PC-9 (cell line): ENCODE results near the gene GABRA1. TPM values are rescaled to one million over a fixed set of nuclear protein-coding genes. Genes with fewer than 3 reads are reported as not detected.

Experiments
- BruUV-seq: library from RNA; stranded (reverse); fragments of 400-500 nt; replicated peaks from 2 replicates; lab custom pipeline; 2021; lab: Mats Ljungman, UMichigan
- CTCF ChIA-PET: fragments of 300-600 bp; sonication (Branson Sonifier 250); formaldehyde crosslinking; loops from one replicate; lab custom pipeline; 2022; ENCODE audit warnings: antibody characterized with exemption; lab: Charles Lee
- POLR2A ChIA-PET: fragments of 300-600 bp; sonication (Branson Sonifier 250); formaldehyde crosslinking; loops from one replicate; lab custom pipeline; 2022; ENCODE audit warnings: antibody characterized with exemption; ENCODE audit not compliant: unreplicated experiment; lab: Charles Lee
- DNase-seq, 2 experiments: peaks; one replicate each; pipeline versions ENCODE4 v3.0.0 to v3.0.0-alpha.2; 2015 to 2022; ENCODE audit warnings: mixed read lengths in 1 of 2
- H2AFZ ChIP-seq: fragments of 200-600 bp; sonication (generic); 2 replicates; pipeline ENCODE4 v1.8.1; 2017; ENCODE audit warnings: antibody characterized with exemption
- H3F3A ChIP-seq: fragments of 200-600 bp; sonication (generic); 2 replicates; pipeline ENCODE4 v1.8.1; 2017; ENCODE audit warnings: antibody characterized with exemption, mild to moderate bottlenecking, low read depth; ENCODE audit not compliant: insufficient read depth
- H3K27ac ChIP-seq: fragments of 200-600 bp; sonication (generic); 2 replicates; pipeline ENCODE4 v1.6.1; 2016; ENCODE audit warnings: mixed run types
- H3K27me3 ChIP-seq: fragments of 200-600 bp; sonication (generic); 2 replicates; pipeline ENCODE4 v1.6.1; 2016; ENCODE audit warnings: low read depth, mixed run types; ENCODE audit not compliant: insufficient read depth
- H3K36me3 ChIP-seq: fragments of 200-600 bp; sonication (generic); 2 replicates; pipeline ENCODE4 v1.6.1; 2016; ENCODE audit warnings: low read depth, mixed run types
- H3K4me1 ChIP-seq: fragments of 200-600 bp; sonication (generic); replicated peaks from 2 replicates; pipeline ENCODE4 v1.6.1; 2016; ENCODE audit warnings: mixed run types; ENCODE audit not compliant: insufficient read depth
- H3K4me2 ChIP-seq: fragments of 200-600 bp; sonication (generic); 2 replicates; pipeline ENCODE4 v1.6.1; 2017; ENCODE audit warnings: mixed run types
- H3K4me3 ChIP-seq: fragments of 200-600 bp; sonication (generic); 2 replicates; pipeline ENCODE4 v1.6.1; 2016; ENCODE audit warnings: mixed run types
- H3K79me2 ChIP-seq: fragments of 200-600 bp; sonication (generic); 2 replicates; pipeline ENCODE4 v1.6.1; 2017; ENCODE audit warnings: low read depth, mixed run types
- H3K9me2 ChIP-seq: fragments of 200-600 bp; sonication (generic); 2 replicates; pipeline ENCODE4 v1.8.1; 2017; ENCODE audit warnings: mild to moderate bottlenecking; ENCODE audit not compliant: insufficient read depth
- H3K9me3 ChIP-seq: fragments of 200-600 bp; sonication (generic); 2 replicates; pipeline ENCODE4 v1.8.1; 2016; ENCODE audit warnings: low read depth; ENCODE audit not compliant: insufficient read depth
- H4K20me1 ChIP-seq: fragments of 200-600 bp; sonication (generic); 2 replicates; pipeline ENCODE4 v1.8.1; 2017; ENCODE audit not compliant: insufficient read depth
- EZH2 ChIP-seq: fragments of 200-600 bp; sonication (generic); IDR thresholded peaks from 2 replicates; pipeline ENCODE4 v1.8.0; 2017; ENCODE audit warnings: antibody characterized with exemption, low read depth
- intact Hi-C: fragments of 100-400 bp; cut with micrococcal nuclease; formaldehyde crosslinking; loops from one replicate; pipeline ENCODE4 v1.10.0; 2022; ENCODE audit not compliant: unreplicated experiment
- total RNA-seq: library from RNA; stranded (reverse); gene quantifications from 2 replicates; pipeline ENCODE4 v1.2.3, GENCODE V29; 2021
- TF ChIP-seq, protein P1 (sequence below): fragments of 200-600 bp; sonication (generic); conservative IDR thresholded peaks from 2 replicates; pipeline ENCODE4 v1.6.1; 2017; ENCODE audit warnings: mixed run types, antibody characterized with exemption, mild to moderate bottlenecking, moderate library complexity

GABRA1 gene
- total RNA-seq, 1 experiment from 2014 or later, result not detected

DNA sequence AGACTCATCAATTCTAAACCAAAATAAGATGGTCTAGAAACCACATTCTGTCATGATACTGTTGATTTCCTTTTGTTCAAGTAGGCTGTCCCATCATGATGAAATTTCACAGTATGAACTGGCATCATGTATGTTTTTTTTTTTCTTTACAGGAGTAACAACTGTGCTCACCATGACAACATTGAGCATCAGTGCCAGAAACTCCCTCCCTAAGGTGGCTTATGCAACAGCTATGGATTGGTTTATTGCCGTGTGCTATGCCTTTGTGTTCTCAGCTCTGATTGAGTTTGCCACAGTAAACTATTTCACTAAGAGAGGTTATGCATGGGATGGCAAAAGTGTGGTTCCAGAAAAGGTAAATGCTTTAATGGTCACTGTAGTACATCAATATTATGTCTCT lies 47.6 kb downstream of the GABRA1 start:
- Histone ChIP-seq H3F3A (no peaks in the 10 kb centered on the region), H3K4me3 (no peak overlapping the region), H3K4me1 (no peaks in the 10 kb centered on the region), H3K9me2 (no peaks in the 10 kb centered on the region; the same call in 1 of the 2 replicates), H4K20me1 (no peaks in the 10 kb centered on the region), H3K27ac (no peak overlapping the region), H3K27me3 (no peaks in the 10 kb centered on the region), H3K36me3 (no peaks in the 10 kb centered on the region), H2AFZ (no peak overlapping the region), H3K9me3 (no peaks in the 10 kb centered on the region), H3K79me2 (no peaks in the 10 kb centered on the region), H3K4me2 (no peak overlapping the region)
- no TSS peak for BruUV-seq
- no peak for TF ChIP-seq EZH2
- TF ChIP-seq, protein P1, sequence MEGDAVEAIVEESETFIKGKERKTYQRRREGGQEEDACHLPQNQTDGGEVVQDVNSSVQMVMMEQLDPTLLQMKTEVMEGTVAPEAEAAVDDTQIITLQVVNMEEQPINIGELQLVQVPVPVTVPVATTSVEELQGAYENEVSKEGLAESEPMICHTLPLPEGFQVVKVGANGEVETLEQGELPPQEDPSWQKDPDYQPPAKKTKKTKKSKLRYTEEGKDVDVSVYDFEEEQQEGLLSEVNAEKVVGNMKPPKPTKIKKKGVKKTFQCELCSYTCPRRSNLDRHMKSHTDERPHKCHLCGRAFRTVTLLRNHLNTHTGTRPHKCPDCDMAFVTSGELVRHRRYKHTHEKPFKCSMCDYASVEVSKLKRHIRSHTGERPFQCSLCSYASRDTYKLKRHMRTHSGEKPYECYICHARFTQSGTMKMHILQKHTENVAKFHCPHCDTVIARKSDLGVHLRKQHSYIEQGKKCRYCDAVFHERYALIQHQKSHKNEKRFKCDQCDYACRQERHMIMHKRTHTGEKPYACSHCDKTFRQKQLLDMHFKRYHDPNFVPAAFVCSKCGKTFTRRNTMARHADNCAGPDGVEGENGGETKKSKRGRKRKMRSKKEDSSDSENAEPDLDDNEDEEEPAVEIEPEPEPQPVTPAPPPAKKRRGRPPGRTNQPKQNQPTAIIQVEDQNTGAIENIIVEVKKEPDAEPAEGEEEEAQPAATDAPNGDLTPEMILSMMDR, result no peak
- intact Hi-C loops, result no loop called here
- ChIA-PET CTCF (no interaction called here), POLR2A (no interaction called here)
- no peak for DNase-seq

DNA sequence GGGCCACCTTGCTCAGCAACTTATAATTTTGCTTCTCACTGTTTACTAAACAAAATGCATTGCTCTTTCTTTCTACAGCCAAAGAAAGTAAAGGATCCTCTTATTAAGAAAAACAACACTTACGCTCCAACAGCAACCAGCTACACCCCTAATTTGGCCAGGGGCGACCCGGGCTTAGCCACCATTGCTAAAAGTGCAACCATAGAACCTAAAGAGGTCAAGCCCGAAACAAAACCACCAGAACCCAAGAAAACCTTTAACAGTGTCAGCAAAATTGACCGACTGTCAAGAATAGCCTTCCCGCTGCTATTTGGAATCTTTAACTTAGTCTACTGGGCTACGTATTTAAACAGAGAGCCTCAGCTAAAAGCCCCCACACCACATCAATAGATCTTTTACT lies 49.1 kb downstream of the GABRA1 start:
- TF ChIP-seq, protein P1, result no peak
- no peak for TF ChIP-seq EZH2
- intact Hi-C loops, result no loop called here
- ChIA-PET POLR2A (no interaction called here), CTCF (no interaction called here)
- H3K4me3 ChIP-seq, result no peak overlapping the region
- H3K4me2 ChIP-seq, result no peak overlapping the region
- H2AFZ ChIP-seq, result no peak overlapping the region; the same call in 1 of the 2 replicates
- H3K79me2 ChIP-seq, result no peaks in the 10 kb centered on the region
- no peaks in the 10 kb centered on the region for H4K20me1 ChIP-seq
- no peak for DNase-seq
- no peaks in the 10 kb centered on the region for H3K9me3 ChIP-seq
- no peaks in the 10 kb centered on the region for H3K4me1 ChIP-seq
- H3F3A ChIP-seq, result no peaks in the 10 kb centered on the region
- no peaks in the 10 kb centered on the region for H3K36me3 ChIP-seq
- no peaks in the 10 kb centered on the region; the same call in 1 of the 2 replicates for H3K9me2 ChIP-seq
- no peak overlapping the region for H3K27ac ChIP-seq
- no TSS peak for BruUV-seq
- no peaks in the 10 kb centered on the region for H3K27me3 ChIP-seq

DNA sequence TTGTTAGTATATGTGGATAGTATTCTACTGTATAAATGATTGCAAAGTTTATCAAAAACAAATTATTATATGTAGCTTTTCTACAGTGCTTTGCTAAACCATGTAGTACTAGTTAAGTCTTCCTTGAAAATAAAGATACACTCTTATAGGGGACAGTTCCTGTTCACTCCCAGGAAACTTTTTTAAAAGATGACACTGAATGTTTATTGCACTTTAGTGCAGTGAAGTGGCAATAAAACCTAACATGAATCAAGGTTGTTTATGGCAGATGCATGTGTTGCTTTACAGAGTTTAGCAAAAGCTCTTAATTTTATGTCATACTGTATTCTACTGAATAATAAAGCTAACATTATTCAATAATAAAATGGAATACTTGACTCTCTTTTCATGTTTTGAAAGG lies 51.7 kb downstream of the GABRA1 start:
- H3K4me3 ChIP-seq, result no peak overlapping the region
- TF ChIP-seq, protein P1, result no peak
- no peak for TF ChIP-seq EZH2
- DNase-seq, result no peak
- no peaks in the 10 kb centered on the region for H4K20me1 ChIP-seq
- H3K79me2 ChIP-seq, result no peaks in the 10 kb centered on the region
- H3K9me2 ChIP-seq, result no peaks in the 10 kb centered on the region; the same call in 1 of the 2 replicates
- H3K27me3 ChIP-seq, result no peaks in the 10 kb centered on the region
- no TSS peak for BruUV-seq
- POLR2A ChIA-PET, result no interaction called here
- H3F3A ChIP-seq, result no peaks in the 10 kb centered on the region
- no peaks in the 10 kb centered on the region for H3K4me1 ChIP-seq
- no peak overlapping the region for H3K27ac ChIP-seq
- intact Hi-C loops, result no loop called here
- H3K36me3 ChIP-seq, result no peaks in the 10 kb centered on the region
- CTCF ChIA-PET, result no interaction called here
- H2AFZ ChIP-seq, result no peak overlapping the region
- H3K9me3 ChIP-seq, result no peaks in the 10 kb centered on the region
- H3K4me2 ChIP-seq, result no peak overlapping the region
